ENCODE results near the gene P2RX3.
"Not testable (repeated sequence)": the region's sequence is repeated elsewhere in the genome, so short reads cannot be mapped to it uniquely, and the experiment has no call there.

Gene P2RX3

DNA sequence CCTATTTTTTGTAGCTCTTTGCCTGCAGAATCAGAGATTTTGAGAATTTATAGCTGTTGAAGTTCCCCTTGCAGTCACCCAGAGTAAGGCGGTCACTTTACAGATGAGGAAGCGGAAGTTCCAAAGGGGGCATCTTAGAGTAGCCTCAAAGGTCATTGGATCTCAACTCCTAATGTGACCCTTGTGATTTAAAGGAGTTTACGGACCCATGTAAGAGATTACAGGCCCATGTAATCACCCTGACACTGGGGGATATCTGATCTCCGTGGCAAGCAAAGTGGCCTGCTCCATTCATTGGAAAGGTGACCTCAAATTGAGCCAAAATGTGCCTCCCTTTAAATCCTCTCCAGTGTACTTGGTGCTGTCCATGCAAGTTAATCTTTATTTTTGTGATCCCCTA lies 15.7 kb downstream of the P2RX3 start:
- DNase-seq, result no peak

DNA sequence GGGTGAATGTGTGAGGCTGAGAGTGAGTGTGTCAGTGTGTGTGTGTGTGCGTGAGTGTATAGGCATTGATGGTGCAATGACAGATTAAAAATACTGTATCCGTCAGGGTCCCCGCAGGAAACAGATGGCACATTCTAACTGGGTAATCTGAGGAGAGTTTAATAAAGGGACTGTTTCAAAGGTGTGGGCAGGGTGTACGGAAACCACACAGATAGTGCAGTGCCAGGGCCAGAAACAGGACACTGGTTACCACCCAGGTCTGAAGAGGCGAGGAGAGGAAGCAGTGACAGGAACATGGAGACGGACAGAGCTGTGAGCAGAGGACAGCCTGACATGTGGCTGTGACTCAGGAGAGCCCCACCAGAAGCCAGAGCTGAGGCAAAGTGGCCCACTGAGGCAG lies 16.5 kb downstream of the P2RX3 start:
- no peak for DNase-seq

DNA sequence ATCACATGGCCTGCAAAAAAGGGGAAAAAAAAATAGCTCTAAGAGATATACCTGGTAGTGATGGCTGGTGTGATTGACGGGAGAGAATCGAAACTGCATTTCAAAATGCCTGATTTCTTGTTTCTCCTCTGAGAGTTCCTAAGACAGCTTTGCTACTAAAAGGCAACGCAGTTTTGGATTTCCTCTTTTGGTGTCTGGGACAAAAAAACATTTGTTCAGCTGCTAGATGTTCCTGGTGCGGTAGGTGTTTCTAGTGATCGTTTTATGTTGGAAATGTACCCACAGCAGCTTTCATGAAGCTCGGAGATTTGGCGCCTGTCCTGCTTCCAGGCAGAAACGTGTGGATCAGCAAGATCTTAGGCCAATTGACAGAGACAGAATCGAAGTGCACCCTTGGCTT lies 18.1 kb downstream of the P2RX3 start:
- no peak for DNase-seq

DNA sequence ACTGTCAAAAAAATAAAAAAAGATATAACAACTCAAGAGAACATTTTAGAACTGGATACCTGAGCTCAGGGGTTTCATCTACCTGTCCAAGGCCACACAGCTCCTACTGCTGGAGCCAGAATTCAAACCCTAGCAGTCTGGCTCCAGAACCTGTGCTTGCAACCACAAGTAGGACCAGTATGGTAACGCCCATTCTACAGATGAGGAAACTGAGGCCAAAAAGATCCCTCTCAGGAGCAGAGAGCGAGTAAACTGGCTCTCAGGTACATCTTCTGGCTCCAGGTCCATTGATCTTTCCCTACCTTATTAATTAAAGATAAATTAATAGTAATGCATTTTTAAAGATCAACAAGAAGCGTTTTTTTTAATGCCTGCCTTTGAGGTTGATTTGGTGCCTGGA lies 19.2 kb downstream of the P2RX3 start:
- no peak for DNase-seq

DNA sequence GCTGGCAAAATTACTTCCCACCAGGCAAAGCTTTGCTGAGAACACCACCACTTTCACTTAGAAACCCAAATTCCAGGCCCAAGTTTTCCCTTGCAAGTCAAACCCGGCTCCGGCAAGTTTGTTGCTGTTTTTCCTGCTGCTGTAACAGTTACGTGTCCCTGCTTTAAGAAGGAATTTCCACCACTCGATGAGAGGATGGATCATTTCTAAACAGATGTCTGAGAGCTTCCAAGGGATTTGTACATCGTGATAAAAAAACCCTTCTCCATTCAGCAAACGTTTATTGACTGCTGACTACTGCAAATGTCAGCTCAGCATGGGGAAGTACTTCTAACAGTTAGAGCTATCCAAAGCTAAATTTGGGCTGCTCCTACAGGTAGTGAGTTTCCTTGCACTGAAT lies 19.7 kb downstream of the P2RX3 start:
- no peak for DNase-seq

DNA sequence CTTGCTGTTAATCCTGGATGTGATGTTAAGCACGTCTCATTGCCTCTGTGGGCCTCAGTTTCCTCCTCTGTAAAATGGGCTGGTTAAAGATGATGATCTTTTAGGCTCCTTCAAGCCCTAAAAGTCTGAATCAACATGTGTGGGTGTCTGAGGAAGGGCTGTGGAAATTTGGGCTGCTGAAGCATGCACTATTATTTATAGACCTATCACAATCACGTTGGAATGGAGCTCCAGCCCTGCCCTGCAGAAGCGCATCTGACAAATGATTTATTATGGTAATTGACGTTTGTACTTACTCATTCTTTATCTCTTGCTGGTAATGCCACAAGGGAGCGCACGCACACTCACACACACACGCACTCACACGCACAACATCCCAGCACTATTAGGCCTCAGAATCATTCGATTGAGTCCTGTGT lies 20.4 kb downstream of the P2RX3 start:
- no peak for DNase-seq

DNA sequence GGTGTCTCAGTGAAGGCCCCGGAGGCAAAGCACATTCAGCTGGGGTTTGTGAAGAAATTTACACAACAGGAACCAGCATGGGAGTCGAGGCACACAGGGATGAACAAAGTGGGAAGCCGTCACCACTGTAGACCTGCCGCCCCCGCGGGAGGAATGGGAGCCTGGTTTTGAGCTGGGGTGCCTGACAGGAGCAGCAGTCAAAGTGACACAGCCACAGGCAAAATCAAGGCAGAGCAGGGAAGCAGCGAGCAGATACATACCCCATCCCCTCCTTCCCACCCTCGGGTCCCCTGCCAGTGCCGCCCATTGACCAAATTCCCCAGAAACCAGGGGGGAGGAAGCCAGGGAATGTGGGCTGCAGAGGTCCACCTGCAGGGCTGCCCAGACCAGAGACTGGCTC lies 20.8 kb downstream of the P2RX3 start:
- no peak for DNase-seq

DNA sequence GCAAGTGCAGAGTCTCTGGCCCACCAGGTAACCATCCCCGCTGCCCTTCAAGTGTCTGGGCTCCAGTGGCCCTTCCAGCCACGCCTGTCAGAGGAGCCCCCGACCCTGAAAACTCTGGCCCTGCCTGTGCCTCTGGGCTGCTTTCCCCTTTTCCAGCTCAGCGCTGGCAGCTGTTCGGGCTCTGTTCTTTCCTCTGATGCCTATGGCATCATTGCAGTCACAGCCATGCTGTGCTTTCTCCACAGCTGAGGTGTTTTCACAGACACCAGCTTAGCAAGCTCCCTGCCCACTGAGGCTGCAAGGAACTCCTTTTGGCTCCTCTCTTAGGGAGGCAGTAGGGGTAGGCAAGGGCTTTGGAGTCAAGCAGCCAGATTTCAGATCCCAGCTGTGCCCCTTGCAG lies 21.2 kb downstream of the P2RX3 start:
- no peak for DNase-seq

DNA sequence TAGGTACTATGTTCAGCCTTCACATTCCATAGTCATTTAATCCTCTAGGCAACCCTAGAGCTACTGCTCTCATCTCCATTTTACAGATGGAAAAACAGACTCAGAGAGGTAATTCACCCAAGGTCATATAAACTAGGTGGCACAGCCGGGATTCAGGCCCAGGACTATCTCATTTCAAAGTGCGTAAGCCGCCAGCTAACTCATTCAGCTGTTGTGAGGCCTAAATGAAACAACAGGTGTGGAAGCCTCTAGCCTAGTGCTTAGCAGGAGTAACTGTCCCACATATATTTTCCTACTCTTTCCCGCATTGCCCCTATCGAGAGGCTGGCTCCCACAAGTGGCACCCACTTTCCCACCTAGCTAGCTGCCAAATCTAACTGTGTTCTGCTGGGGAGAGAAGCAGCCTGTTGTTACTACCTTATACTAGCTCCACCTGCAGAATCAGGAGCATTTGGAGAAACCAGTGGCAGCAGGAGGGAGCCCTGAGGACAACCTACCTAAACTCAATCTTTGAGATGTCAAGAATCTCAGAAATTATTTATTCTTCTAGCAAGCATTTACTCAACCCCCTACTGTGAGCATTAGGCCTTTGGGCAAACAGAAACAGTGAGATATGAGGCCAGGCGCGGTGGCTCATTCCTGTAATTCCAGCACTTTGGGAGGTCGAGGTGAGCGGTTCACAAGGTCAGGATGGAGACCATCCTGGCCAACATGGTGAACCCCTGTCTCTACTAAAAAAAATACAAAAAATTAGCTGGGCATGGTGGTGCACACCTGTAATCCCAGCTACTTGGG lies 21.9 kb downstream of the P2RX3 start:
- DNase-seq, result no peak

DNA sequence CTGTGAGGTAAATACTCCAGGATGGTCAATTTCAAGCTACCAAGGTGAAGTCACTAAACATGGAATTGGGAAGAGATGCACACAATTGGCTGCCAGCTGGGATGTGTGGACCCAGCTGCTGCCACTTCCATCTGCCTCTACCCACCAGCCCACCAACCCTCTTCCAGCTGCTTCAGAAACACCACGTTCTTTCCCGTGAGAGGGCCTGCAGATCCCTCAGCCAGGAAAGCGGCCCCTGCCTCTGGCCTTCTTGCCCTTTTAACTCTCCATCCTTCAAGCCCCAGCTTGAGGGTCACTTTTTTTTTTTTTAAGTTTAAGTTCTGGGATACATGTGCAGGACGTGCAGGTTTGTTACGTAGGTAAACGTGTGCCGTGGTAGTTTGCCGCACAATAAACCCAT lies 22.8 kb downstream of the P2RX3 start:
- no peak for DNase-seq

DNA sequence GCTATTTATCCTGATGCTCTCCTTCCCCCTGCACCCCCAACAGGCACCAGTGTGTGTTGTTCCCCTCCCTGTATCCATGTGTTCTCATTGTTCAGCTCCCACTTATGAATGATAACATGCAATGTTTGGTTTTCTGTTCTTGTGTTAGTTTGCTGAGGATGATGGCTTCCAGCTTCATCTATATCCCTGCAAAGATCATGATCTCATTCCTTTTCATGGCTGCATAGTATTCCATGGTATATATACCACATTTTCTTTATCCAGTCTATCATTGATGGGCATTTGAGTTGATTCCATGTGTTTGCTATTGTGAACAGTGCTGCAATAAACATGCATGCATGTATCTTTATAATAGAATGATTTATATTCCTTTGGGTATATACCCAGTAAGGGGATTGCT lies 23.3 kb downstream of the P2RX3 start:
- DNase-seq, result not testable (repeated sequence)

DNA sequence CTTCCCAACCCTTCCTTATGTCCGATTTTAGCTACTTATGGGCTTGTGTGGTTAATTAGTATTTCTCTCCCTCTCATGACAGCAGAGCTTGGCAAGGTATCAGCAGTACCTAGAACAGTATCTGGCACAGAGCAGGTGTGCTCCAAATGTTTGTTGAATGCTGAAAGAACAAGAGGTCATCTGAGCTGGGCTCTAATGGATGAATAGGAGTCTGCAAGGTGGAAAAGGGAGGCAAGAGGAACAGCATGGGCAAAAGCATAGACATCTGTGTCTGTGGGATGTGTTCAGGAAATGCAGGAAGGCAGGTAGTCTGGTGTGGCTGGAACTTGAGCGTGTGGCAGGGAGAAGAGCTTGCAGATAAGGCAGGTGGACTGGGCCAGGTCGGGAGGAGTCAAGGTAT lies 23.8 kb downstream of the P2RX3 start:
- DNase-seq, result no peak

DNA sequence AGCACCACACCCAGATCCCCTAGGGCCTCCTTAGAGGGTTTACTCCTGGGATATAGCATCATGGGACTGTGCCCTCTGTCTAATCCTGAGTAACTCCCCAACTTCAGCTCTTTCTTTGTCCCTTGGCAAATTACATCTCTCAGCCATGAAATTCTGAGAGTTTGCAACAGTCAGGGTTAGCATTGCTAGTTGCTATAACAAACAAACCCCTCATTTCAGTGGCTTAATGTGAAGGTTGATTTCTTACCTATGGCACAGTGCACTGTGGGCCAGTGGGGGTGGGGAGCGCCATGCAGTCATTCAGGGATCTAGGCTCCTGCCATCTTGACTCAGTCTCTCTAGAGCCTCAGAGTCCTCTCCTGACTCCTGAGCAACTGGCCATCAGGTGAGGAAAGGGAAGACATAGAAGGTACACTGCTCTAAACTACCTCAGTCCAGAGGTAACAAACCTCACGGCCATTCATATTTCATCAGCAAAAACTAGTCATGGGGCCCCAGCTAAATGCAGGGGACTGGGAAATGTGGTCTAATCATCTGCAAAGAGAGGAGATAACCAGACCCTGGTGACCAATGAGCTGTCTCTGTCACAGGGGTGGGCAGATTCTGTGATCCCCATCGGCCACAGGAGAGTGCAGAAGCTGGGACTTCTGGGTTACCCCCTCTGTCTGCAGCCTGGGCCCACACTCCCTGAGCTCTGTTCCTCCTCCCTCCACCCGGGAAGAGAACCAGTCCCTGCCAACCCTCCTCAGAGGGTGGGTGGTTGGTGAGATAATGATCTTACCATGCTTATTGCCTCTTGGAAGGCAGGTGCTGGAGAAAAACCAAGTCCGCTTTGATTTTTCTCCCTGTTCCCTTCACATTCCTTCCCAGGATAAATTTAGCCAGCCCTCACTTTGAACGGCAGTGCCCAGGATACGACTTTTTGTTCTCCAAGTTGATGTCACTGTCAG lies 25.3 kb downstream of the P2RX3 start:
- no peak for DNase-seq

DNA sequence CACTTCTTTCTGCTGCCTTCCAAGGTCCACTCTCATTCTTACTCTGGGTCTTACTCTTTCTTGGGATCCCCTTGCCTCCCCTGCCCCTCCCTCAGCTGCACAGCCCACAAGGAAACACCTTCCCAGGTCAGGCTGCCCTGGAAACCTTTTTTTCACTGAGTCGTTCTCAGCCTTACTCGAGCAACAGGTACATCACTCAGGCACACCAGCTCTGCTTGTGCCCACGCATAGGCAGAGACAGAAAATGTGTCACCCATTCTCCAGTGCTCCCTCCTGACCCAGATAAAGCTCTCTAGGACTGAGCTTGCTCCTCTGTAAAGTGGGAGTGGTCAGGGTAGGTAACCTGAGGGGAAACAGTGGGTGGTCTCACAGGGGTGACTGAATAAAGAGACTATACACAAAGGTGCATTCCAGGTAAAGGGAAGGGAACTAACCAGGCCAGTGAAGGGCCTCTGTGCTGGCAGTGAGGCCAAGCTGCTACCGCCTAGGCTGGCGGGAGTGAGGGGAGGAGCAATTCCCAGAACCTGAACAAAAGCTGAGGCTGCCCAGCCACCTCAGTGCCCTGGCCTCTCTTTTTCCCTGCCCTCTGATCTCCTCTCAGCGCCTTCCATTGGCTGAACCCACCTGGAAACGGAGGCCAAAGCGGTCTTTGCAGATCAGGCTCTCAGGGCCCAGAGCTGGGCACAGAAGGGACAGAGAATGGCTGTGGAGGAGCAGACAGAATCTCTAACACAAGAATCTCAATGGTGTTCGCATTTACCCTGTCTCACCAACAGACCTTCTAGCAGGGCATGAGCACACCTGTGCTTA lies 26.9 kb downstream of the P2RX3 start:
- no peak for DNase-seq

DNA sequence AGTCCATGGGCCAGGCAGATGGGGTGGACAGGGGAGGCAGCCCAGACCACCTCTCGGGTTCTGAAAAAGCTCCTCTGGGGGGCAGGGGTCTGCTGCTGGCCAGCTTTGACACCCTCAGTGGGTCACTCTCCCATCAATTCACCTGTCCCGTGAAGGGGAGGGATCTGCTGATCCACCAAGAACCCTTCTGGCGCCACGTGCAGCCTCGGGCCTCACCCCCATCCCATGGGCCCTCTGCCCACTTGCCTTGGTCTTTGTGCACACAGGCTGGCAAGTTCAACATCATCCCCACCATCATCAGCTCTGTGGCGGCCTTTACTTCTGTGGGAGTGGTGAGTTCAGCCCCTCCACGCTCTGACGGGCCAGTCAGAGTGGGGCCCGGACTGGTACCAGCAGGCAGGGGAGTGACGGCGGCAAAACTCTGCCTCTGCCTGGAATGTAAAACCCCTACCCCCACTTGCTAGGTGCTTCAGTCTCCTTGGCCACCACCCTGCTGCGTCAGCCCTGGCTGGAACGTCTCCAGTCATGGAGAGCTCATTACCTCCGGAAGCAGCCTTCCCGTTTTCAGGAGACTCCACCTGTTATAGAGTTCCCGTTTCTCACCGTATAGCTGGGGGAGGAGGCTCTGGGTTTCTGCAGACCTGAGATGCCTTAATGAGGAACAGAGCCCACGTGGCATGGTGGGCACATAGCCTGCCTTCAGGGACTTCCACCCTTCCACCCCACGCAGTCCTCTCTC lies 30.1 kb downstream of the P2RX3 start:
- DNase-seq, result no peak

DNA sequence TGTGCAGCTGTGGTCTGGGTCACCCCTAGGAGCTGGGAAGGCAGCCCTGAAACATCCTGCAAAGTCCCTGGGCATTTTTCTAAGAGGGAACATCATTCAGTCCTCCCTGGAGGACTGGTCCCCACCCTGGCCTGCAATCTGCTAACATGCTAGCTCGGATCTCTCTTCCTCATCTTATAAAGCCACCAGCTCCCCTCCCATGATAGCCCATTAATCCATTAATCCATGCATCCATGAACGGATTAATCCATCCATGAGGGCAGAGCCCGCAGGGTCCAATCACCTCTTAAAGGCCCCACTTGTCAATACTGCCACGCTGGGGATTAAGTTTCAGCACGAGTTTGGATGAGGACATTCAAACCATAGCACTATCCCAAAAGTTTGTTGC lies 30.7 kb downstream of the P2RX3 start:
- DNase-seq, result no peak

DNA sequence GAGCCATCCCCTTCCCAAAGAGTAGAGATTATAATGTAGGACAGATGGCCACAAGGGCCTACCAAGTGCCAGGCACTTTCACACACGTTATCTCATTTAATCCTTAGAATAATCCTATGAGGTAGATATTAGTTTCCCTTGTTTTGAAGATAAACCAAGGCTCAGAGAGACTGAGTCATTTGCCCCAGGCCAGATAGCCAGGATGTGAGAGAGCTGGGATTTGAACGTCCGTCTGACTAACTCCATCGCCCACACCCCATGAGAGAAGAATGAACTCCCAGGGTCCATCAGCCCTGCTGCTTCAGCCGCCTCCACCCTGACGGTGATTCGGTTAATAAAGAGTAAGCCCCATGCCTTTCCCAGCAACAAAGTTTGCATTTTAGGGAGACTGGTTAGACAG lies 32.1 kb downstream of the P2RX3 start:
- DNase-seq, result no peak

DNA sequence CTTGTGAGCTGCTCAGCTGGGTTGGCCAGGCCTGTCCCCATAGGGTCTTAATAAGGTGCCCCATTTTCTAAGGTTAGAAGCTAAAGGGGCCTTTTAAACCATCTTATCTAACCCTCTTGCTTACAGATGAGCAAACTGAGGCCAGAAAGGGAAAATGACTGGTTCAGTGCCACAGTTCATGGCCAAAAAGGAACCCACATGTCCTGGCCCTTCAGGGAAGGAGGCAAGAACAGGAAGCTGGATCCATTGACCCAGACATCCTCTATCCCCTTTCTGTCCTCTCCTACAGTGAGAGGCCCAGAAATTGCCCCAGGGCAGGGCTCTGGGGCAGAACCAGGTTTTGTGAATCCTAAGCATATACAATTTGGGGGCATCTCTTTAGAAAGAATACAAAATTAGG lies 32.8 kb downstream of the P2RX3 start:
- no peak for DNase-seq

DNA sequence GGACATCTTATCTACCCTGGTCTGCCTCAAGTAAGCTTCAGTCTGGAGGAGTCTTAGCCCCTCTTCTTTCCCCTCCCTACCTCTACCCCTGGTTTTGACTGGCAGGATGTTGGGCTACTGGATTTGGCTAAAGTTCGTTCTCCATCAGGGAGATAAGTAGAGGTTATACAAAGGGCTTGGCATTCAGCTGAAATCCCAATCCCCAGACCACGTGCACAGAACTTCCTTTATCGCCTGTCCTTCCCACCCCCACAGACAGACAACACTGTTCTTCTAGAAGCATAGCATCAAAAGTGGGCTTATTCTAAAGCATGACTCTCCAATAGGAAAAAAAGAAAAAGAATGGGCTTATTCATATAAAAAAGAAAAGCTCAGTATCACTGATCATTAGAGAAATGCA lies 35.0 kb downstream of the P2RX3 start:
- DNase-seq, result no peak

DNA sequence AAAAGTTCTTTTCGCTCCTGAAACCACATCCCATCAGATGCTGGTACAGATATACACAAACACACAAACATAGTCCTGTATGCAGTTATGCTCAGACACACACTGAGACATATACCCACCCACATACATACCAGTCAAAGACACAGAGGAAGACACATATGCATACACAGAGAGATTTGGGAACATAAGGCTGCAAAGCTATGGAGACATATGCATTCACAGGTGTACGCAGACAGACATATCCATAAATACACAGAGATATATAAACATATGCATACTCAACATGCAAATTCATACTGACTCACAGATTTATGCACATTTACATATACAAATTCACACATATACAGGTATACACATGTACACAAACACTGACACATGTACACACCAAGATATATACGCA lies 36.8 kb downstream of the P2RX3 start:
- no peak for DNase-seq

DNA sequence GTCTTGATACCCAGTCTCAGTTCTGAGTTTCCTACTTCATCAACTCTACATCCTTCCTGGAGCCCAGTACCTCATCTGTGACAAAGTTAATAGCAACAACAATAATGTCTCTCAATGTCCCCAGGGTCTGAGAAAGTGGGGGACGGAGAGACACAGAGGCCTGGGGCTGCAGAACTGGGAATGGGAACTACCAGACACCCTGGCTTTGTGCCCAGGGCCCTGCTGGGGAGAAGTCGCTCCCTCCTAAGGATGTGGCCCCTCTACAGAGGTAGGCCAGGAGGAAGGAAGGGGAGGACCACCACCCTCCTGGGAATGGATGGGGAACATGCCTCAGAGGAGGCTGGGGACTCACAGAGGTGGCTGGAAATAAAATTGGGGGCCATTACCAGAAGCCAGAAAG lies 37.3 kb downstream of the P2RX3 start:
- no peak for DNase-seq
